ENCODE measurements around the gene SLC25A38.

DNA sequence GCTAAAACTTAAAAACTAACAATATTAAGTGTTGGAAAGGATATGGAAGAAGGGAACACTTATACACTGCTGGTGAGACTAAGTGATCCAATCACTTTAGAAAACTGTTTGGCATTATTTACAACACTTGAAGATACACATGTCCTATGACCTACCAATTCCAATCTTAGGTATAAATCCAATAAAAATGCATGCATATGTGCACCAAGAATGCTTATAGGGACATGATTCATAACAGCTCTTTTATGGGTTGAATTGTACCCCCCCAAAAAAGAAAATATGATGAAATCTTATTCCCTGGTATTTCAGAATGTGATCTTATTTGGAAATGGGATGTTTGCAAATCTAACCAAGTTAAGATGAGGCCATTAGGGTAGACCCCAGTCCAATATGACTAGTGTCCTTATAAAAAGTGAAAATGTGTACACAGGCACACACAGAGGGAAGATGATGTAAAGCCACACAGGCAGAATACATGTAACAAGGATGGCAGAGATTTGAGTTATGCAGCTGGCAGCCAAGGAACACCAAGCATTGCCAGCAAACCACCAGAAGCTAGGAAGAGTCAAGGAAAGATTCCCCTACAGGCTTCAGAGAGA lies 38.3 kb upstream of the SLC25A38 start:
- TF ChIP-seq CTCF (IDR thresholded peaks at IDR 0.05) (no peak), POLR2A (IDR thresholded peaks at IDR 0.05; ENCODE audit: low read depth) (no peak), POLR2AphosphoS5 (IDR thresholded peaks at IDR 0.05) (no peak)

All from esophagus muscularis mucosa (tissue), 3 donors.